SK-N-MC (cell line): ENCODE measurements around the gene C5orf63.

ENCODE experiments used
- DNase-seq: peaks from one replicate; pipeline ENCODE4 v3.0.0-alpha.2; 2011; ENCODE audit warnings: low read depth, low spot score
- H3K27ac ChIP-seq: fragments of 200-600 bp; sonication (generic); 2 replicates; pipeline ENCODE4 v1.5.1; 2016; ENCODE audit warnings: mixed run types
- H3K36me3 ChIP-seq: fragments of 200-600 bp; sonication (generic); 2 replicates; pipeline ENCODE4 v1.6.1; 2017; ENCODE audit warnings: antibody characterized with exemption, low read length, mixed read lengths; ENCODE audit not compliant: insufficient read depth
- H3K4me3 ChIP-seq: fragments of 200-600 bp; sonication (generic); 2 replicates; pipeline ENCODE4 v1.5.1; 2016
- H3K9ac ChIP-seq: fragments of 200-600 bp; sonication (generic); 2 replicates; pipeline ENCODE4 v1.8.0; 2017; ENCODE audit warnings: mixed run types, mixed read lengths; ENCODE audit not compliant: insufficient read length
- H3K9me3 ChIP-seq: fragments of 200-600 bp; sonication (generic); 2 replicates; pipeline ENCODE4 v1.6.1; 2017; ENCODE audit warnings: low read depth, mild to moderate bottlenecking, antibody characterized with exemption, low read length, moderate library complexity, mixed read lengths
- EZH2 ChIP-seq: fragments of 200-600 bp; sonication (generic); IDR thresholded peaks from one replicate; pipeline ENCODE4 v1.6.1; 2017; ENCODE audit warnings: antibody characterized with exemption
- FOXP2 ChIP-seq: optimal IDR thresholded peaks from 2 replicates; pipeline ENCODE3; 2011; ENCODE audit warnings: mild to moderate bottlenecking, moderate library complexity; ENCODE audit not compliant: insufficient read depth; ENCODE audit errors: extremely low read length, control extremely low read depth
- POLR2AphosphoS5 ChIP-seq: IDR thresholded peaks from 2 replicates; pipeline ENCODE4 v1.6.1; 2012; ENCODE audit warnings: mild to moderate bottlenecking, low read depth, low read length, borderline replicate concordance

C5orf63 gene

DNA sequence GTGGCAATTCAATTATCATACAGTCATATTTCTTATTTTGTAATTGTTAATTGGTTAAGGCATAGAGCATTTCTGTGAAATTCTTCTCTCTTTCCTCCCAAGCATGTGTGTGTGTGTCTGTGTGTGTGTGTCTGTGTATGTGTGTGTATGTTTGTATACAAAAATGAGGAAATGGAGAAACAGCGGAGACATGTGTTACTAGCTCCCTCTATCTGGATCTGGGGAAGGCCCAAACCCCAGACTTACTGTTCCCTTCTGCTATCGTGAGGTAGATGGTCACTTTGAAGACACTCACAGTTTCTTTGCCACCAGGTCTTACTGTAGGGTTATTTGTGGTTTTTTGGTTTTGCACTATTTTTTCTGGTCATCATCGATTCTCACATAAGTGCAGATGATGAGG, 11.4 kb upstream of the C5orf63 start:
- no peak overlapping the region for H3K27ac ChIP-seq
- no peak overlapping the region for H3K9ac ChIP-seq
- no peak for TF ChIP-seq POLR2AphosphoS5
- no peak for TF ChIP-seq FOXP2
- no peak overlapping the region for H3K4me3 ChIP-seq
- no peaks in the 10 kb centered on the region for H3K36me3 ChIP-seq
- no peaks in the 10 kb centered on the region for H3K9me3 ChIP-seq
- no peak for DNase-seq

DNA sequence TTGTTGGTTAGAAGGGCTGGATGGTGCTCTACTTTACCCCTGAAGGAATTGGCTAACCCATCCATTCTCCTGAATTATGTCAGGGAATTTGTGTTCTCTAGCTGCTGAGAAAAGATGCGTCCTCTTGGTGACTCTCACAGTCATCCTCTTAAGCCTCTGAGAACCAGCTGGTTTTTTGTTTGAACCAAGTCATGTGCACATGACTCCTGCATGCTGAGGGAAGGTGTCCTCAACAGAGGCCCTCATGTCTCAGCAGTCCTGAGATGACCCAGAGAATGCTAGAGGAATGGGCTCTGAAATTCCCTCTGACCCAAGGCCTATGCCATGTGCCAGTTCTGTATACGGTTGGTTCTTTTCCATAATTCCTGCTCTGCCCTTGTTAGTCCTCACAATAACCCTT, 10.4 kb upstream of the C5orf63 start:
- no peak for TF ChIP-seq POLR2AphosphoS5
- no peak for DNase-seq
- H3K9ac ChIP-seq = no peak overlapping the region
- H3K9me3 ChIP-seq = no peaks in the 10 kb centered on the region
- no peak overlapping the region for H3K4me3 ChIP-seq
- no peaks in the 10 kb centered on the region for H3K36me3 ChIP-seq
- no peak overlapping the region for H3K27ac ChIP-seq

DNA sequence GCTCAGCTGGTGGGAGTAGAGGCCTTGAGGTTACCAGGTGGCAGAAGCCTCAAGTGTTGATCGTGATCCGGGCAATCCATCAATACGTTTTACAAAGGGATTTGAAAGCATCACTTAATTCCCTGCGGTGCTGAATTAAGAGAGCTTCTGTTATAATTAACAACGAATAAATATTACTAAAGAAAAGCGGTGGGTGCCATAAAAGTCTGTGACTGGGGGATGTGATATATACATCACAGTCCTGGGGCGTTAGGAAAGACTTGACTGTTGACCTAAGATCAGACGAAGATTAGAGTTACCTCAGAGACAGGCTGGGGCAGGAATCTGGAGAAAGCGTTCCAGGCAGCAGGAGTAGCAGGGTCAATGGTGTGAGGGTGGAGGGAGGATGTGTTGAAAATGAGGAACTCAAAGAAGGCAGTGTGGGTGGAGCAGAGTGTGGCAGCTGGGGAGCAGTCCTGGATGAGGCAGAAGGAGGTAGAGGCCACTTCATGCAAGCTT, 6.7 kb upstream of the C5orf63 start:
- DNase-seq = no peak
- H3K27ac ChIP-seq = no peak overlapping the region

DNA sequence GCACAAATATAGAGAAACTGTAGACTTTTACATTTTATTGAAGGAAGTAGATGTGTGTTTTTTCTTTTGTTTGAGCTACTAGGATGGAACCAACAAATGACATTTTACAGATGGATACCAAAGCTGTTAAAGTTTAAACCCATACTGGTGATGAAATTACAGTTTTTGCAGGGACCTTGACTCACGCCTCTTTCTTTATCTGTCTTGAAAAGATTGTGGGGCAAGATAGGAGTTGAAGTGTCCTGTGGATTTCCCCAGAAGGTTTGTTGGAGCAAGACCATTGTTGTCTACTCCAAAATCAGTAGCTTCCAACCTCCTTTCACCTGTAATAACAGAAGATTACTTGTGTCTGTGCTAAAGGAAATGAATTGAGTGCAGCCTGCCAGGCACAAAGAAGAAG, 4.1 kb upstream of the C5orf63 start:
- H3K36me3 ChIP-seq = no peaks in the 10 kb centered on the region
- no peaks in the 10 kb centered on the region for H3K9me3 ChIP-seq
- no peak overlapping the region for H3K9ac ChIP-seq
- H3K27ac ChIP-seq = no peak overlapping the region
- DNase-seq = no peak
- H3K4me3 ChIP-seq = no peak overlapping the region
- TF ChIP-seq POLR2AphosphoS5 (no peak), FOXP2 (no peak), EZH2 (no peak)

More for the DNA sequence above, 6.7 kb upstream of the C5orf63 start:
- Histone ChIP-seq H3K9me3 (no peaks in the 10 kb centered on the region), H3K36me3 (no peaks in the 10 kb centered on the region), H3K4me3 (no peak overlapping the region), H3K9ac (no peak overlapping the region)
- TF ChIP-seq FOXP2 = no peak
- TF ChIP-seq POLR2AphosphoS5 = no peak
- TF ChIP-seq EZH2 = no peak

DNA sequence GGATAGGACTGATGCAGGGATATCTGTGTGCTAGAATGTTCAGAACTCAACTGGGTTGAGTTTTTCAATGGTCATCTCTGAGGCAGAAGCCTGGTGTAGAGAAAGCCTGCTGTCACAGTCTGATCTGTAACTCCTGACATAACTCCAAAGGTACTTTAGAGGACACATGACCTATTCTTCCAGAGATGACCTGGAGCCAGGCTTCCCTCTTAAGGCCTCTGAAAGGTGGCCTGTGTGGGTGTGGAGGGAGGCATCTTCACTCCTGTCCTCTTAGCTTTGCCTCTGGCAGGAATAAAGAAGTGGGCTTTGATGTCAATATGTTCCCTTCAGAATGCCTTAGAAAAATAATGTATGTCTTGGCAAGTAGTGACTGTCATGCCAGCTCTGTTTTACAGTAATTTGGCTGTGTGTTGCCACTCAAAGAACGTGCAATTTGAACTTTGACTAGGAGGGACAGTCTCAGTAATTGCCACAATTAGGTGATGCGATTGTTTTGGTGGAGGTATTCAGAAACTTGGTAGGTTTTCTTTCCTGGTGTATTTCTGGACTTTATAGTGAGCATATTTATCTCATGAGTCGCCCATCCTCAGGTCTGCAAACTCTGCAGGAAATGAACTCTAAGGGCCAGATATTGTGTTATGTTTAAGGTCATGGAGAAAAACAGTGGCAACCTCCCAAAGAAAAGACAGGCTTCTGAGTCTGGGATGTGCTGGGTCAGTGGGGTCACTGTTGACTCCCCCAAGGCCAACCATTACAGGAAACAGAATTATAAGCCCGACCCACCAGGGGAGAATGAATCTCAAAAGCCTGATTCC, 3.2 kb upstream of the C5orf63 start:
- no peak for DNase-seq
- H3K9ac ChIP-seq = no peak overlapping the region
- TF ChIP-seq FOXP2 = no peak
- no peak for TF ChIP-seq EZH2
- TF ChIP-seq POLR2AphosphoS5 = no peak
- no peaks in the 10 kb centered on the region for H3K36me3 ChIP-seq
- no peak overlapping the region for H3K27ac ChIP-seq
- H3K4me3 ChIP-seq = no peak overlapping the region
- H3K9me3 ChIP-seq = no peaks in the 10 kb centered on the region

DNA sequence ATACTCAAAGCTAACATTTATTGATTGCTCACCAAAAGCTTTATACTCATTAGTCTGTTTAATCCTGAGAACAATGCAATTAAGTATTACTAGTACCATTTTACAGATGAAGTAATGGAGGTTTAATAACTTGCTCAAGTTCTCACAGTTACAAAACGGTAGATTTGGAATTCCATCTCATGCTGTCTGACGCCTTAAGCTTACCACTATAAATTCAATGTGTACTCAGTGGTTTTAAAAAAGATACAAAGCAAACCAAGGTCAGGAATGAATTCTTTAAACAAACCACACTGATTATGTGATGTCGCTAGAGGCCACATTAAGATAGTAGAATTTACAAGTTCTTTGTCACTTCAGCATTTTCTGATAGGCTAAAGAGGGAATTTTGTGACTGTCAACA, 1.2 kb upstream of the C5orf63 start:
- DNase-seq = no peak
- TF ChIP-seq POLR2AphosphoS5 (no peak), EZH2 (no peak), FOXP2 (no peak)

DNA sequence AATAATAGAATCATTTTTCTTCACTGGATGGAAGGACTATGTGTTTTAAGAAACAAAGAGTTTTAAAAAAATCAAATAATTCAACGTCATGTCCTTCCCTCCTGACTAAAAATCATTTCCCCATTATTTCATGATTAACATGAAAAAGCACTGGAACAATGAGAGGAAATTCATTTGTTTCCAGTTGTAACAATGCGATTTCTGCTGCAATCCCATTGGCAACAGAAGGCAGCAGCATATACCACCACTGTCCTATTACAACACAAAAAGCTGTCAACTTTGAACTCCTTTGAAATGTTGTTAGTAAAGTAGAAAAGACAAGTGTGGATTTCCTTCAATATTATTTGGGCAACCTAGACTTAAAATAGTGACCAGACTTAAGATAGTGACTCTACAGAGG, 3.1 kb downstream of the C5orf63 start:
- Histone ChIP-seq H3K36me3 (no peaks in the 10 kb centered on the region), H3K9ac (no peak overlapping the region), H3K4me3 (no peak overlapping the region), H3K27ac (no peak overlapping the region), H3K9me3 (no peaks in the 10 kb centered on the region)
- TF ChIP-seq FOXP2 (no peak), POLR2AphosphoS5 (no peak), EZH2 (no peak)
- DNase-seq = no peak

More for the DNA sequence above, 1.2 kb upstream of the C5orf63 start:
- H3K27ac ChIP-seq = no peak overlapping the region
- H3K9ac ChIP-seq = no peak overlapping the region
- no peaks in the 10 kb centered on the region for H3K9me3 ChIP-seq
- no peaks in the 10 kb centered on the region for H3K36me3 ChIP-seq
- H3K4me3 ChIP-seq = no peak overlapping the region

DNA sequence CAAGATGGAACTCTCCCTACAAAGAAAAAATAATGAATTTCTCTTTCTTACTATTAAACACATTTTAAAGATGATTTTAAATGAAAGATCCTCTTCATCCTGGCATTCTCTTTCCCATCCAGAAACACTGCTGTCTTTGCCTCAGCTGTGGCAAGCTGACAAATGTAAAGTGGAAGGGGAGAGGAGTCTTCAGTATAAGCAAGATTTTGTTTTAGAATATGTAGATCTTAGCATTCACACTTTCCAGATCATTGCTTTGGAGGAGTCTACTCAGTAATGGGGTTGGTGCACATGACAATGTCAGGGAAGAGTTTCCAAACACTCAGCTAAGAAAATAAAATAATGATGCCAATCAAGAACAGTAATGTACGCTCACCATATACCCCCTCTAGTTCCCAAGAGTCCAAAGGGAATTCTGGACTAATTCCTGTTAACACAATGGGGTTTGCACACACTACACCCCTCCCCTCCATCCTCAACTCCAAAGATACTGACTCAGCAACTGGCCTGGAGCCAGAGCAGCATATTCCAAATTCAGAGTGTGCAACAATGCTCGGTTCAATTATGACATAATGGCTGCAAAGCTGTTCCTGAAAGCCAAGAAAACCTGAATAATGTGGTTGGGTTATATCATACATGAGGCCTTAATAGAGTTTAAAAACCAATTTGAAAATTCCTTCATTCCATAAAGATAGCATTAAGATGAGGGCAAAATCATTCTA, 4.6 kb downstream of the C5orf63 start:
- TF ChIP-seq EZH2 (no peak), POLR2AphosphoS5 (0 out of 2 replicates have a peak, but pooled peaks have one; percentile 18)
- Histone ChIP-seq H3K36me3 (no peaks in the 10 kb centered on the region), H3K9me3 (no peaks in the 10 kb centered on the region), H3K4me3 (no peak overlapping the region), H3K27ac (no peak overlapping the region), H3K9ac (no peak overlapping the region)
- DNase-seq = peak; percentile 22
